NOMO-1 treated with dmso at 0.1 percent for 144 hours (cell line): ENCODE results near the gene FAM181A.

ENCODE experiments used
- DNase-seq: peaks from one replicate; lab custom pipeline; 2025; ENCODE audit not compliant: unreplicated experiment; lab: John Stamatoyannopoulos, UW

The FAM181A gene

GRCh38 chr14:93928184-93929047, 1.3 kb downstream of the FAM181A start:
- DNase-seq, result no peak

GRCh38 chr14:93929048-93929535, 1.9 kb downstream of the FAM181A start:
- no peak for DNase-seq

- DNase-seq, result no peak
Observed at GRCh38 chr14:93929657-93930056, 2.5 kb downstream of the FAM181A start.

- DNase-seq, result no peak
Observed at GRCh38 chr14:93930296-93930988, 3.3 kb downstream of the FAM181A start.

- DNase-seq, result no peak
Observed at GRCh38 chr14:93930989-93931307, 3.8 kb downstream of the FAM181A start.

- DNase-seq, result no peak
Observed at GRCh38 chr14:93932642-93933041, 5.5 kb downstream of the FAM181A start.

- no peak for DNase-seq
Observed at GRCh38 chr14:93935213-93935612, 8.1 kb downstream of the FAM181A start.

- DNase-seq, result no peak
Observed at GRCh38 chr14:93936245-93936644, 9.1 kb downstream of the FAM181A start.

- DNase-seq, result no peak
Observed at GRCh38 chr14:93936926-93937325, 9.8 kb downstream of the FAM181A start.

GRCh38 chr14:93937519-93937918, 10.4 kb downstream of the FAM181A start:
- DNase-seq, result no peak

- DNase-seq, result no peak
Observed at GRCh38 chr14:93938751-93939303, 11.7 kb downstream of the FAM181A start.

GRCh38 chr14:93939304-93940229, 12.4 kb downstream of the FAM181A start:
- DNase-seq, result no peak

- no peak for DNase-seq
Observed at GRCh38 chr14:93940437-93940836, 13.3 kb downstream of the FAM181A start.

GRCh38 chr14:93941293-93941910, 14.3 kb downstream of the FAM181A start:
- no peak for DNase-seq

- no peak for DNase-seq
Observed at GRCh38 chr14:93943052-93943451, 15.9 kb downstream of the FAM181A start.

GRCh38 chr14:93943930-93944329, 16.8 kb downstream of the FAM181A start:
- no peak for DNase-seq

GRCh38 chr14:93944348-93945069, 17.4 kb downstream of the FAM181A start:
- DNase-seq, result no peak

GRCh38 chr14:93945070-93945399, 17.9 kb downstream of the FAM181A start:
- DNase-seq, result no peak

- DNase-seq, result no peak
Observed at GRCh38 chr14:93946104-93946503, 19.0 kb downstream of the FAM181A start.

- DNase-seq, result no peak
Observed at GRCh38 chr14:93946541-93947090, 19.5 kb downstream of the FAM181A start.
